ENCODE measurements around the gene MUC12.
"Not testable (repeated sequence)": the region's sequence is repeated elsewhere in the genome, so short reads cannot be mapped to it uniquely, and the experiment has no call there.

The MUC12 gene

GRCh38 chr7:101035941-101036340 is 66.6 kb downstream of the MUC12 start:
- no peak overlapping the region for H3K4me3 ChIP-seq (replicated peaks; ENCODE audit: low read depth, low read length)
- TF ChIP-seq CTCF (IDR thresholded peaks at IDR 0.05; ENCODE audit: low read depth, low read length, missing control alignments), result no peak
- no peak for DNase-seq (ENCODE audit: extremely low read depth, low read depth)

- H3K4me3 ChIP-seq (replicated peaks; ENCODE audit: low read depth, low read length); DNase-seq (ENCODE audit: extremely low read depth, low read depth): not testable (repeated sequence)
These were observed 71.9 kb downstream of the MUC12 start for GRCh38 chr7:101041283-101041682.

- no peak overlapping the region for H3K4me3 ChIP-seq (replicated peaks; ENCODE audit: low read depth, low read length)
- TF ChIP-seq CTCF (IDR thresholded peaks at IDR 0.05; ENCODE audit: low read depth, low read length, missing control alignments), result no peak
- peak; percentile 21 for DNase-seq (ENCODE audit: extremely low read depth, low read depth)
These were observed 89.0 kb downstream of the MUC12 start for GRCh38 chr7:101058355-101058754.

GRCh38 chr7:101059620-101059942 is 90.2 kb downstream of the MUC12 start:
- H3K4me3 ChIP-seq (replicated peaks; ENCODE audit: low read depth, low read length), result no peak overlapping the region
- DNase-seq (ENCODE audit: extremely low read depth, low read depth), result no peak
- no peak for TF ChIP-seq CTCF (IDR thresholded peaks at IDR 0.05; ENCODE audit: low read depth, low read length, missing control alignments)

GRCh38 chr7:101060992-101061391 is 91.6 kb downstream of the MUC12 start:
- H3K4me3 ChIP-seq (replicated peaks; ENCODE audit: low read depth, low read length), result no peak overlapping the region
- DNase-seq (ENCODE audit: extremely low read depth, low read depth), result no peak
- no peak for TF ChIP-seq CTCF (IDR thresholded peaks at IDR 0.05; ENCODE audit: low read depth, low read length, missing control alignments)

GRCh38 chr7:101064176-101064550 is 94.8 kb downstream of the MUC12 start:
- not testable (repeated sequence) for H3K4me3 ChIP-seq (replicated peaks; ENCODE audit: low read depth, low read length); DNase-seq (ENCODE audit: extremely low read depth, low read depth)

GRCh38 chr7:101065162-101065561 is 95.8 kb downstream of the MUC12 start:
- DNase-seq (ENCODE audit: extremely low read depth, low read depth); H3K4me3 ChIP-seq (replicated peaks; ENCODE audit: low read depth, low read length): not testable (repeated sequence)

- no peak overlapping the region for H3K4me3 ChIP-seq (replicated peaks; ENCODE audit: low read depth, low read length)
- no peak for TF ChIP-seq CTCF (IDR thresholded peaks at IDR 0.05; ENCODE audit: low read depth, low read length, missing control alignments)
- no peak for DNase-seq (ENCODE audit: extremely low read depth, low read depth)
These were observed 96.9 kb downstream of the MUC12 start for GRCh38 chr7:101066141-101066832.

Data from HFF-Myc (cell line).